Activated CD4-positive, CD25-positive, alpha-beta regulatory T cell (primary cell): Measurements from ENCODE around the gene FAM83F.

Source experiments
- DNase-seq, 4 experiments: peaks; one replicate each; lab custom pipeline; 2025; lab: John Stamatoyannopoulos, UW

The FAM83F gene

GRCh38 chr22:39994041-39994565 is 651 bp upstream of the FAM83F start:
- no peak for DNase-seq

- DNase-seq: no peak
These were observed 869 bp downstream of the FAM83F start for GRCh38 chr22:39995393-39996252.

GRCh38 chr22:39996732-39997131 is 2.0 kb downstream of the FAM83F start:
- DNase-seq: no peak

- DNase-seq: no peak
These were observed 2.7 kb downstream of the FAM83F start for GRCh38 chr22:39997421-39997820.

- no peak for DNase-seq
These were observed 3.4 kb downstream of the FAM83F start for GRCh38 chr22:39997939-39998726.

- DNase-seq: no peak
These were observed 4.5 kb downstream of the FAM83F start for GRCh38 chr22:39999144-39999757.

- no peak for DNase-seq
These were observed 5.4 kb downstream of the FAM83F start for GRCh38 chr22:40000171-40000570.

GRCh38 chr22:40001106-40001505 is 6.4 kb downstream of the FAM83F start:
- DNase-seq: no peak

- DNase-seq: no peak
These were observed 7.2 kb downstream of the FAM83F start for GRCh38 chr22:40001800-40002577.

- DNase-seq: no peak
These were observed 8.4 kb downstream of the FAM83F start for GRCh38 chr22:40002935-40003715.

- no peak for DNase-seq
These were observed 10.1 kb downstream of the FAM83F start for GRCh38 chr22:40004836-40005235.

- DNase-seq: no peak
These were observed 11.9 kb downstream of the FAM83F start for GRCh38 chr22:40006641-40007040.

GRCh38 chr22:40007853-40008710 is 13.3 kb downstream of the FAM83F start:
- DNase-seq: no peak

GRCh38 chr22:40008726-40009291 is 14.1 kb downstream of the FAM83F start:
- DNase-seq: no peak

- DNase-seq: no peak
These were observed 14.6 kb downstream of the FAM83F start for GRCh38 chr22:40009292-40009774.

- DNase-seq: no peak
These were observed 15.4 kb downstream of the FAM83F start for GRCh38 chr22:40009951-40010671.

- DNase-seq: no peak
These were observed 16.0 kb downstream of the FAM83F start for GRCh38 chr22:40010746-40011145.

GRCh38 chr22:40014667-40015248 is 20.0 kb downstream of the FAM83F start:
- DNase-seq: no peak
